ENCODE data around the gene NAB1.

- TF ChIP-seq EP300 (IDR thresholded peaks at IDR 0.05) (no peak), POLR2A (IDR thresholded peaks at IDR 0.05) (no peak)
Observed at GRCh38 chr2:190726255-190726654, 77.4 kb downstream of the NAB1 start.

All from tibial nerve (tissue), 3 donors.